T-helper 9 cell (primary cell): ENCODE measurements around the gene SRPRB.

Source experiments
- DNase-seq: peaks from one replicate; pipeline ENCODE4 v3.0.0-alpha.2; 2020

SRPRB gene

GRCh38 chr3:133849346-133849745 is 43.7 kb downstream of the SRPRB start:
- no peak for DNase-seq

- DNase-seq, result no peak
Measured at GRCh38 chr3:133850034-133850433, 44.4 kb downstream of the SRPRB start.

- no peak for DNase-seq
Measured at GRCh38 chr3:133851266-133851906, 45.8 kb downstream of the SRPRB start.

DNA sequence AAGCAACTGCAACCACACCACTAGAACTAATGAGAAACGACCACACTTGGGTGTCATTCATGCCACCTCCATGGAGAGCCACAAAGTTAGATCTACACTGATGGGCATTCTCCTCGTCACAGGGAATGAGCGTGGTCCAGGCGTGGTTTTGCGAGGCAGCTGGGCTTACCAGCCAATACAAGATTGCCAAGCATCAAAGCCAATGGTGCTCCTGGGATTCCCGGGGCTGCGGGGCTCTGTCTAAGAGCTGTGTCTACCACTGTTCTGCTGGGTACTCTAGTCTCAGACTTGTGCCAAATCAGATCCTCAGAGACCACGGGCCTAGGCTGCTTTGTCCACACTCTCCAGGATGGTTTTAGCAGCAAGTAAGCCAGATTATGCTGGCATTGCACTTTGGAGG is 46.3 kb downstream of the SRPRB start:
- no peak for DNase-seq

- DNase-seq, result no peak
Measured at GRCh38 chr3:133853063-133853924, 47.7 kb downstream of the SRPRB start.

DNA sequence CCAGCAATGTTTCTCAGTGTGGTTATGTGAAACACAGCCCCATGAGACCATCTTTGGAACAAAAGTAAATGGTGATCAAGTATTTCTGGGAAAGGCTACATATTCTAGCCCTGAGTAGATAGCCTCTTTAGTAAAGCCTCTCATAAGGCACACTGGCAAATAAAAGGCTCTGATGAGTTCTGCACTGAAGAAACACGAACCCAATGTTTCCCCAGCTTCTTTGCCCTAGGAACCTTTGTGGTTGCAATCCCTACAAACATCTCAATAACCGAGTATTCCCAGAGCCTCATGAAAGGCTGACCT is 48.3 kb downstream of the SRPRB start:
- DNase-seq, result no peak

- DNase-seq, result no peak
Measured at GRCh38 chr3:133854264-133855001, 48.8 kb downstream of the SRPRB start.

GRCh38 chr3:133855002-133855370 is 49.4 kb downstream of the SRPRB start:
- no peak for DNase-seq

- DNase-seq, result no peak
Measured at GRCh38 chr3:133855772-133856171, 50.2 kb downstream of the SRPRB start.

DNA sequence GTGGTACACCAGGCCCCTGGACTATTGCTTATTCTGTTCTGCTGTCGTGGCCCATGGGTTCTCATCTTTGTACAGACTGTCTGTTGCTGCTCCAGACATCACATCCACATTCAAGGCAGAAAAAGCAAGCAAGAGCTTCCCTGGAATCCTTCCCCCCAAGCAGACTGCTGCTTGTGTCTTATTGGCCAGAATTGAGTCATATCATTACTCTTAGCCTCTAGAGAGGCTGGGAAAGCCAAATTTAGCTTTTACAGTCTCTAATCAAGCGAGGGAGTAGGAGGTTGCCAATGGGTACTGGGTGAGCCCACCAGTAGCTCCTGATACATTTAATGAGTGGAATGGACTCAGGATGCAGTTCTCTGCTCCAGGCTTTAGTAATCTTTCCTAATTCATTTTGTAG is 50.7 kb downstream of the SRPRB start:
- DNase-seq, result no peak

GRCh38 chr3:133857767-133858166 is 52.2 kb downstream of the SRPRB start:
- DNase-seq, result no peak

DNA sequence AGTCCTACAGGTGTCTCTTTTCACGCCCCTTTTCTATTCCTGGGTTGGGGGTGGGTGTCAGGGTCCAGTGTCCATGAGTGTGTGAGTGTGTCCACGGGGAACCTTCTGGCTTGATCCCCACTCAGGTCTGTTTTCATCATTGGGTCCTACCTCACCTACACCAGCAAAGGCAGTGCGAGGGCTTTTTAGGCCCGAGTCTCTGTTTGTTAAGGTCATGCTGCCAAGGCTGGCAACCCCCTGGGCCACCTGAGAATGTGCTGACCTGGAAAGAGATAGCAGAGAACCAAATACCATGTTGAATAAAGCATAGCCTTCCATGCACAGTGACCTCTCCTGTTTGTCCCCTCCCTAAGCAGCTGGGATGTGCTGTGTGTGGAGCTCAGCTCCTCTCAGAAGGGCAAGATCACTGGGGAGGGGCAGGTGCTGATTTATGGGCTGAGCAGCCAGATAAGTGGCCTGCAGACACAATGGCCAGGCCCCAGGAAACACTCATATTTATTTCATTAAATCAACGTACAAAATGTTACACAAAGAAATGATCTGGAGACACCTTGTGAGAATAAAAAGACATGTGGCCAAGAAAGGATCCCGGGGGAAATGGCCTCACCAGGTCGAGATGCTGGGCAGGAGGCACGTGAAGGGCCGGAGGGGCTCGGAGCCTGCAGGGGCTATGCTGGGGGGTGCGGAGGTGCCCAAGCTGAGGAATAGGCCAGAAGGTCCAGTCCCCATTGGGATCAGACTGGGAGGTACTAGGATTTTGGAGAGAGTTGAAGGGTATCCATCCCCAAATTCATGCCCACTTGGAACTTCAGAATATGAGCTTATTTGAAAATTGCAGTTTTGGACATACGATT is 54.0 kb downstream of the SRPRB start:
- DNase-seq, result no peak

- no peak for DNase-seq
Measured at GRCh38 chr3:133860519-133860918, 54.9 kb downstream of the SRPRB start.

GRCh38 chr3:133862161-133862560 is 56.5 kb downstream of the SRPRB start:
- DNase-seq, result no peak

- no peak for DNase-seq
Measured at GRCh38 chr3:133863911-133864310, 58.3 kb downstream of the SRPRB start.

GRCh38 chr3:133864616-133865015 is 59.0 kb downstream of the SRPRB start:
- no peak for DNase-seq

- DNase-seq, result no peak
Measured at GRCh38 chr3:133865136-133865855, 59.7 kb downstream of the SRPRB start.

GRCh38 chr3:133866141-133866540 is 60.5 kb downstream of the SRPRB start:
- DNase-seq, result no peak

GRCh38 chr3:133868186-133868585 is 62.6 kb downstream of the SRPRB start:
- DNase-seq, result no peak

- DNase-seq, result no peak
Measured at GRCh38 chr3:133868758-133869475, 63.3 kb downstream of the SRPRB start.

DNA sequence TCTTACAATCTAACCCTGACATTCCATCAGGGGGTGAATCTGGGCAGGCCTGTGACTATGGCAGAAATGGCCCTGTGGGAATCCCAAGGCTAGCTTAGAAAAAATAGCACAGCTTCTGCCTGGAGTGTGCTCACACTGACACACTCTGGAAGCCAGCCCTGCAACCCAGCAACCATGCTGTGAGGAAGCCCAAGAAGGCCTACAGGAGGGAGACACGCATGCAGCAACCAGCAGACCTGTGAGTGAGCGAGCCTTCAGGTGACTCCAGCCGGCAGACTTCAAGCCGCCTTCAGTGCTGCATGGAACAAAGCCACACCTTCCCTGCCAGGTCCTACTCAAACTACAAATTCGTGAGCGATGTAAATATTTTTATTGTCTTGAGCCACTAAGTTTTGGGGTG is 64.0 kb downstream of the SRPRB start:
- no peak for DNase-seq

DNA sequence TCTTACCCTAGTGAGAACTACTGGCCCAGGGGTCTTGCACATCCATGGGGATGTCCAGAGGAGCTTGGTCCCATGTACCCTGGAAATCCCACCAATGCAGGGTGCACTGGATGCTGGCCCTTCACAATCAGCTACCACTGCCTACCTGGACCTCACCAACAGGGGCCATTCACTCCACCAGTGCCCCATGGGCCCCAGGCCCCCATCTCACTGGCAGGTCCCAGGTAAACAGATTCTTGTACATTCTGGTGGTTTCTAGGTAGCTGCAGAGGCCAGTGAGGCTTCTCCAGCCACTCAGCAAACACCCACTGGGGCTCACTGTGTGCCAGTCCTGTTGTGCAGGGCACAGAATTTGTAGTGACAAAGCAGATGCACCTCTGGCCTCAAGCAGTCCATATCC is 65.2 kb downstream of the SRPRB start:
- no peak for DNase-seq
